Peyer's patch (tissue), 4 donors: ENCODE data around the gene PRR22.

Experiments used
- CTCF ChIP-seq, 6 experiments: fragments of 450-650 bp in 4 of 6; fragments of 200-600 bp in 2 of 6; sonication (generic) in 1 of 6; IDR thresholded peaks; one replicate each; pipeline ENCODE4 v1.5.1; 2017 to 2019; ENCODE audit warnings: antibody characterized with exemption in 6 of 6, mild to moderate bottlenecking in 3 of 6, moderate library complexity in 1 of 6
- POLR2A ChIP-seq, 2 donors: fragments of 450-650 bp; IDR thresholded peaks; one replicate each; pipeline ENCODE4 v1.5.1; 2017; ENCODE audit warnings: antibody characterized with exemption in 2 of 2, mild to moderate bottlenecking in 2 of 2, moderate library complexity in 2 of 2

- TF ChIP-seq CTCF (IDR thresholded peaks at IDR 0.05) (no peak), POLR2A (IDR thresholded peaks at IDR 0.05) (no peak)
Observed at GRCh38 chr19:5772416-5772815, 12.1 kb downstream of the PRR22 start.
